ENCODE results near the gene CXorf49B. TPM values are rescaled to one million over a fixed set of nuclear protein-coding genes. Genes with fewer than 3 reads are reported as not detected.
"Not testable (repeated sequence)": the region's sequence is repeated elsewhere in the genome, so short reads cannot be mapped to it uniquely, and the experiment has no call there.

CXorf49B gene
- not detected for total RNA-seq

GRCh38 chrX:71763049-71763448 lies at the start of gene CXorf49B:
CXorf49B (plus strand) TSS chrX:71763349; CDS start chrX:71763424, 75 bp downstream.
- in situ Hi-C loops (cut with MboI; ENCODE audit: low sequenced_read_pairs in 4 of 4); H3K4me1 ChIP-seq; H3K9me3 ChIP-seq; H3K27me3 ChIP-seq; intact Hi-C loops (cut with DNase I; ENCODE audit: low total_unique reads); H3K4me3 ChIP-seq; H3K36me3 ChIP-seq; ATAC-seq; H3K27ac ChIP-seq; DNase-seq: not testable (repeated sequence)

DNA sequence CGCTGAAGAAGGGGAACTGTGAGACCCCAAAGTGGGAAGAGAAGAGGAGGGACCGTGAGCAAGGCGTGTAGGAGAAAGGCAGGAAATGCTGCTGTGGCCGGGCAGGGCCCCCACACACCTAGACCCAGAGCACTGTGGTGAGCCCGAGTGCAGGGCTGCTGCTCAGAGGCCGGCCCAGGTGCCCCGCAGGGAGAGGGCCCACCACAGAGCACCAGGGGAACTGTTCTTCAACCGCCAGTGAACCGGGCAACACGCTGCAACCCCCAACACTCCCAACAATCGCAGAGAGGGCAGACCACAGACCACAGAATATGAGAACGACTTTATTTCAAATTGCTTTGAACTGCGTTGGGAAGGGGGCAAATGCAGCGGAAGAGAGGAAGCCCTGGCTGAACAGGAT lies 49.1 kb upstream of the CXorf49B start:
- in situ Hi-C loops (cut with MboI; ENCODE audit: low sequenced_read_pairs in 4 of 4); DNase-seq; H3K27me3 ChIP-seq; ATAC-seq; H3K9me3 ChIP-seq; H3K27ac ChIP-seq; H3K4me3 ChIP-seq; H3K4me1 ChIP-seq; H3K36me3 ChIP-seq; intact Hi-C loops (cut with DNase I; ENCODE audit: low total_unique reads): not testable (repeated sequence)

DNA sequence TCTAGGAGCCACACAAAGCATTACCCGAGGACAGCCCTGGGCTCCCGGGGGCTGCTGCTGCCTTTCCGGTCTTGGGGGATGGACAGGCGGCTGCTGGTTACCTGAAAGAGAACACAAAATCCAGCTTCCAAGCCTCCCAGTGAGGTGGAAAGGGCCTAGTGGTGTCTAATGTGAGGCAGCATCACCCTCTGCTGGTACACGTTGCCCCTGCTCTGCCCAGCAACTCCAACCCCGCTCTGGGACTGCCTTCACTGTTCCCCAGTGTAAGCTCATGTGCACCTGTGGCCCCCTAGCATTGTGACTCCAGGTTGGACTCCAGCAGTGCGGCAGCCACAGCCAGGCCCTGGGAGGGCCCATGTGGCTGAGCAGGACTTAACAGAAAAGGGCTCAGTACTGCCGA lies 47.6 kb upstream of the CXorf49B start:
- intact Hi-C loops (cut with DNase I; ENCODE audit: low total_unique reads); H3K4me3 ChIP-seq; H3K27me3 ChIP-seq; H3K4me1 ChIP-seq; DNase-seq; H3K27ac ChIP-seq; ATAC-seq; in situ Hi-C loops (cut with MboI; ENCODE audit: low sequenced_read_pairs in 4 of 4); H3K9me3 ChIP-seq; H3K36me3 ChIP-seq: not testable (repeated sequence)

- H3K4me1 ChIP-seq = not testable (repeated sequence)
Measured at GRCh38 chrX:71716323-71716722, 46.8 kb upstream of the CXorf49B start.

GRCh38 chrX:71718185-71718584 lies 45.0 kb upstream of the CXorf49B start, which contains the start of gene CXorf49:
CXorf49 (minus strand) TSS chrX:71718285; CDS start chrX:71718151, 134 bp downstream.
- DNase-seq; H3K9me3 ChIP-seq; H3K27me3 ChIP-seq; ATAC-seq; H3K4me3 ChIP-seq; in situ Hi-C loops (cut with MboI; ENCODE audit: low sequenced_read_pairs in 4 of 4); H3K36me3 ChIP-seq; intact Hi-C loops (cut with DNase I; ENCODE audit: low total_unique reads); H3K27ac ChIP-seq; H3K4me1 ChIP-seq: not testable (repeated sequence)

More at GRCh38 chrX:71716323-71716722, 46.8 kb upstream of the CXorf49B start:
- H3K4me3 ChIP-seq; H3K36me3 ChIP-seq; ATAC-seq; intact Hi-C loops (cut with DNase I; ENCODE audit: low total_unique reads); DNase-seq; H3K9me3 ChIP-seq; in situ Hi-C loops (cut with MboI; ENCODE audit: low sequenced_read_pairs in 4 of 4); H3K27ac ChIP-seq; H3K27me3 ChIP-seq: not testable (repeated sequence)

DNA sequence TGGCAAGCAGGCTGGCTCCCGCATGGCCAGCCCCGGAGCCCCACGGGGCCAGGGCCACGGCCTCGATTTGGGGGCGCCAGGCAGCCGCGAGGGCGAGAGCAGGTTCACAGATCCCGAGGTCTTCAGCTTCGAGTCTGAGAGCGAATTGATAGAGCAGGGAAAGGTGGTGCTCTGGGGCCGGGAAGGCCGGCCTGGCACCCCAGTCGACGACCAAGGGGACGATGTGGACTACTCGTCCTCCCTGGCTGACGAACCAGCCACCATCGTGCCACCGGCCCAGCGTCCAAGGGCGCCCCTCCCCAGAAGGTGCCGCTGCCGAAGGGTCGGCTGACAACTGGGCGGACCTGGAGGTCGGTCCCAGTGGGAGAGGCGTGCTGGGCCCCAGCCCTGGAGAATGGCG lies 44.0 kb upstream of the CXorf49B start:
- H3K4me3 ChIP-seq; H3K9me3 ChIP-seq; H3K27ac ChIP-seq; H3K4me1 ChIP-seq; in situ Hi-C loops (cut with MboI; ENCODE audit: low sequenced_read_pairs in 4 of 4); ATAC-seq; intact Hi-C loops (cut with DNase I; ENCODE audit: low total_unique reads); DNase-seq; H3K36me3 ChIP-seq; H3K27me3 ChIP-seq: not testable (repeated sequence)

GRCh38 chrX:71720289-71720886 lies 42.8 kb upstream of the CXorf49B start:
- H3K9me3 ChIP-seq; in situ Hi-C loops (cut with MboI; ENCODE audit: low sequenced_read_pairs in 4 of 4); H3K4me1 ChIP-seq; H3K4me3 ChIP-seq; H3K27me3 ChIP-seq; H3K36me3 ChIP-seq; ATAC-seq; H3K27ac ChIP-seq; intact Hi-C loops (cut with DNase I; ENCODE audit: low total_unique reads); DNase-seq: not testable (repeated sequence)

DNA sequence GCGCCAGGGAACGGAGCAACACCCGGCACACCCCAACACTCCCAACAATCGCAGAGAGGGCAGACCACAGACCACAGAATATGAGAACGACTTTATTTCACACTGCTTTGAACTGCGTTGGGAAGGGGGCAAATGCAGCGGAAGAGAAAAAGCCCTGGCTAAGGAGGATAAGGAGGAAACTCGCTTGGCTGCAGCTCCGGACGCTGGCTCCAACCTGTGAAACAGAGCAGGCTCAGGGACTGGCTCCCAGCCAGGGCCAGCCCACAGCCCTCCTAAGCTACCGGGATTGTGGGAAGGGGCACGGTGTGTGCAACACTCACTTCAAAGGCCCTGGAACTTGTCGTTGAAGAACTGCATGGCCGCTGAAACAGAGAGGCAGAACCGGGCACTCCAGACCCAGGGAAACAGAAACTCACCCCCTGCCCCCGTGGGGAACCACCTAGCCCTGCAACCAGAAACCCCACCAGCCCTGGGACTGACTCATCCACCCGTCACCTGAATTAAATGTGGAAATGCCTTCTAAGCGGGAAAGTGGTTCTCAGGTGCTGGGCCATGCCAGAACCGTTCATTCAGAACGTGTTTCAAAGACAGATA lies 2.4 kb upstream of the CXorf49B start:
- H3K9me3 ChIP-seq; H3K36me3 ChIP-seq; H3K27ac ChIP-seq; ATAC-seq; H3K4me1 ChIP-seq; H3K4me3 ChIP-seq; intact Hi-C loops (cut with DNase I; ENCODE audit: low total_unique reads); H3K27me3 ChIP-seq; DNase-seq; in situ Hi-C loops (cut with MboI; ENCODE audit: low sequenced_read_pairs in 4 of 4): not testable (repeated sequence)

DNA sequence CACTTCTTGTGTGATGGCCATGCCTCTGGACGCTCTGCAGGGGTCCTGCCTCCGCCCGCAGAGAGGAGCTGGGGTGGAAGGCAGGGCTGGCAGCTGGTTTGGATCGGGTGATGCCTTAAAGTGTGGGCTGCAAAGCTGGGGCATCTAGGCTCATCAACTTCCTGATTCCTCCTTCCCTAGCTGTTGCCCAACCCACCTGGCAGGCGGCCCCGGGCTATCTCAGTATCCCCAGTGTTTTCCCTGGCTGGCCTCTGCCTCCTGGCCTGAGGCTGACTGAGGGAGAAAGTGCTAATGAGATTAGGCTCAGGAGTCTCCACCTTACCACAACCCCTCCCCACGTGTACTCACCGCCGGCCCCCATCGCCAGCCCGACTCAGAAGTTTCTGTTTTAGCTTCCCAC lies 1.7 kb downstream of the CXorf49B start:
- intact Hi-C loops (cut with DNase I; ENCODE audit: low total_unique reads); H3K9me3 ChIP-seq; in situ Hi-C loops (cut with MboI; ENCODE audit: low sequenced_read_pairs in 4 of 4); ATAC-seq; H3K36me3 ChIP-seq; H3K27me3 ChIP-seq; H3K4me3 ChIP-seq; DNase-seq; H3K4me1 ChIP-seq; H3K27ac ChIP-seq: not testable (repeated sequence)

DNA sequence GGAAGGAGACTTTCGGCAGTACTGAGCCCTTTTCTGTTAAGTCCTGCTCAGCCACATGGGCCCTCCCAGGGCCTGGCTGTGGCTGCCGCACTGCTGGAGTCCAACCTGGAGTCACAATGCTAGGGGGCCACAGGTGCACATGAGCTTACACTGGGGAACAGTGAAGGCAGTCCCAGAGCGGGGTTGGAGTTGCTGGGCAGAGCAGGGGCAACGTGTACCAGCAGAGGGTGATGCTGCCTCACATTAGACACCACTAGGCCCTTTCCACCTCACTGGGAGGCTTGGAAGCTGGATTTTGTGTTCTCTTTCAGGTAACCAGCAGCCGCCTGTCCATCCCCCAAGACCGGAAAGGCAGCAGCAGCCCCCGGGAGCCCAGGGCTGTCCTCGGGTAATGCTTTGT lies 2.5 kb downstream of the CXorf49B start:
- H3K27ac ChIP-seq; H3K4me3 ChIP-seq; ATAC-seq; intact Hi-C loops (cut with DNase I; ENCODE audit: low total_unique reads); H3K36me3 ChIP-seq; in situ Hi-C loops (cut with MboI; ENCODE audit: low sequenced_read_pairs in 4 of 4); H3K4me1 ChIP-seq; H3K9me3 ChIP-seq; H3K27me3 ChIP-seq; DNase-seq: not testable (repeated sequence)

GRCh38 chrX:71767134-71767533 lies 4.0 kb downstream of the CXorf49B start:
- H3K4me1 ChIP-seq; H3K36me3 ChIP-seq; H3K9me3 ChIP-seq; H3K27ac ChIP-seq; H3K27me3 ChIP-seq; H3K4me3 ChIP-seq; intact Hi-C loops (cut with DNase I; ENCODE audit: low total_unique reads); DNase-seq; ATAC-seq; in situ Hi-C loops (cut with MboI; ENCODE audit: low sequenced_read_pairs in 4 of 4): not testable (repeated sequence)

- DNase-seq; H3K36me3 ChIP-seq; H3K9me3 ChIP-seq; H3K4me3 ChIP-seq; in situ Hi-C loops (cut with MboI; ENCODE audit: low sequenced_read_pairs in 4 of 4); H3K4me1 ChIP-seq; H3K27me3 ChIP-seq; ATAC-seq; intact Hi-C loops (cut with DNase I; ENCODE audit: low total_unique reads); H3K27ac ChIP-seq: not testable (repeated sequence)
Measured at GRCh38 chrX:71778322-71778721, 15.2 kb downstream of the CXorf49B start.

Data from gastrocnemius medialis (tissue), 4 donors.